Loucy (cell line): ENCODE measurements around the gene MKRN2.

Experiments
- EZH2phosphoT487 ChIP-seq: fragments of 200-600 bp; IDR thresholded peaks from 2 replicates; pipeline ENCODE4 v1.6.1; 2018; ENCODE audit warnings: antibody characterized with exemption, mild to moderate bottlenecking, moderate library complexity, borderline replicate concordance
- TF ChIP-seq, protein P1 (sequence below): fragments of 200-600 bp; sonication (generic); conservative IDR thresholded peaks from 2 replicates; pipeline ENCODE4 v1.5.1; 2014; ENCODE audit warnings: mild to moderate bottlenecking, antibody characterized with exemption, low read length

DNA sequence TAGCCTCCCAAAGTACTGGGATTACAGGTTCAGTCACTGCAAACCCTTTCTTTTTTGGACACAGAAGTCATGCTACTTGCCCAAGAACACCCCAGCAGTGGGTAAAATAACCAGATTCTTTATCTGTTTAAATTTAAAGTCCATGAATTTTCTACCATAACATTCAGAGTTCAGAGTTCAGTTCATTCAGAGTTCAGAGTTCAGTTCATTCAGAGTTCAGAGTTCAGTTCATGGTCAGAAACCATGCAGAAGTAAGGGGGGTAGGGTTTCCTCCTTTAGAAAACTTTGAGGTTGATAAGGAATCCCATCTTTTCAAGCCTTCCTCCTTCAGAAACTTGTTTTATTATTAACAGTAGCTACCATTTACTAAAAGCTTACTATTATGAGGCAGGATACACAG, 63.8 kb downstream of the MKRN2 start:
- TF ChIP-seq, protein P1, sequence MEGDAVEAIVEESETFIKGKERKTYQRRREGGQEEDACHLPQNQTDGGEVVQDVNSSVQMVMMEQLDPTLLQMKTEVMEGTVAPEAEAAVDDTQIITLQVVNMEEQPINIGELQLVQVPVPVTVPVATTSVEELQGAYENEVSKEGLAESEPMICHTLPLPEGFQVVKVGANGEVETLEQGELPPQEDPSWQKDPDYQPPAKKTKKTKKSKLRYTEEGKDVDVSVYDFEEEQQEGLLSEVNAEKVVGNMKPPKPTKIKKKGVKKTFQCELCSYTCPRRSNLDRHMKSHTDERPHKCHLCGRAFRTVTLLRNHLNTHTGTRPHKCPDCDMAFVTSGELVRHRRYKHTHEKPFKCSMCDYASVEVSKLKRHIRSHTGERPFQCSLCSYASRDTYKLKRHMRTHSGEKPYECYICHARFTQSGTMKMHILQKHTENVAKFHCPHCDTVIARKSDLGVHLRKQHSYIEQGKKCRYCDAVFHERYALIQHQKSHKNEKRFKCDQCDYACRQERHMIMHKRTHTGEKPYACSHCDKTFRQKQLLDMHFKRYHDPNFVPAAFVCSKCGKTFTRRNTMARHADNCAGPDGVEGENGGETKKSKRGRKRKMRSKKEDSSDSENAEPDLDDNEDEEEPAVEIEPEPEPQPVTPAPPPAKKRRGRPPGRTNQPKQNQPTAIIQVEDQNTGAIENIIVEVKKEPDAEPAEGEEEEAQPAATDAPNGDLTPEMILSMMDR, result no peak
- no peak for TF ChIP-seq EZH2phosphoT487
